GM04503 (cell line): Measurements from ENCODE around the gene EPHX1.
"Not testable (repeated sequence)": the region's sequence is repeated elsewhere in the genome, so short reads cannot be mapped to it uniquely, and the experiment has no call there.

Experiments
- DNase-seq: peaks from one replicate; pipeline ENCODE4 v3.0.0-alpha.2; 2012; ENCODE audit warnings: low read depth

EPHX1 gene

GRCh38 chr1:225777583-225778336, 32.2 kb upstream of the EPHX1 start, which contains the start of gene SRP9:
Gene SRP9 (plus strand): TSS chr1:225777826. CDS start chr1:225777941, 115 bp downstream.
- DNase-seq, result peak; percentile 90

GRCh38 chr1:225778337-225778669, 31.6 kb upstream of the EPHX1 start:
- DNase-seq, result no peak

GRCh38 chr1:225779165-225779564, 30.8 kb upstream of the EPHX1 start:
- DNase-seq, result not testable (repeated sequence)

GRCh38 chr1:225780134-225780533, 29.8 kb upstream of the EPHX1 start:
- DNase-seq, result no peak

GRCh38 chr1:225780630-225781029, 29.3 kb upstream of the EPHX1 start:
- DNase-seq, result no peak

GRCh38 chr1:225789142-225789541, 20.8 kb upstream of the EPHX1 start:
- DNase-seq, result not testable (repeated sequence)

GRCh38 chr1:225794954-225795353, 15.0 kb upstream of the EPHX1 start:
- no peak for DNase-seq

GRCh38 chr1:225796097-225796496, 13.8 kb upstream of the EPHX1 start:
- DNase-seq, result not testable (repeated sequence)

GRCh38 chr1:225801146-225801545, 8.8 kb upstream of the EPHX1 start:
- DNase-seq, result not testable (repeated sequence)

- DNase-seq, result no peak
Observed at GRCh38 chr1:225806249-225806648, 3.7 kb upstream of the EPHX1 start.

GRCh38 chr1:225806736-225807135, 3.2 kb upstream of the EPHX1 start:
- DNase-seq, result not testable (repeated sequence)

- no peak for DNase-seq
Observed at GRCh38 chr1:225808136-225808535, 1.8 kb upstream of the EPHX1 start.

- DNase-seq, result not testable (repeated sequence)
Observed at GRCh38 chr1:225810579-225811538, 935 bp downstream of the EPHX1 start.

- DNase-seq, result no peak
Observed at GRCh38 chr1:225811622-225812487, 1.9 kb downstream of the EPHX1 start.

GRCh38 chr1:225812488-225813213, 2.7 kb downstream of the EPHX1 start:
- DNase-seq, result no peak

- DNase-seq, result peak; percentile 65
Observed at GRCh38 chr1:225813214-225813964, 3.5 kb downstream of the EPHX1 start.

GRCh38 chr1:225814381-225814780, 4.5 kb downstream of the EPHX1 start:
- no peak for DNase-seq

GRCh38 chr1:225815090-225815489, 5.2 kb downstream of the EPHX1 start:
- not testable (repeated sequence) for DNase-seq

GRCh38 chr1:225815526-225816178, 5.7 kb downstream of the EPHX1 start:
- no peak for DNase-seq
